Forelimb muscle (tissue), 1 donor: ENCODE results near the gene SLC1A5. TPM values are rescaled to one million over a fixed set of nuclear protein-coding genes. Genes with fewer than 3 reads are reported as not detected.
"Not testable (repeated sequence)": the region's sequence is repeated elsewhere in the genome, so short reads cannot be mapped to it uniquely, and the experiment has no call there.

ENCODE experiments used
- DNase-seq: peaks from one replicate; pipeline ENCODE4 v3.0.0-alpha.2; 2013; ENCODE audit warnings: low read depth
- polyA plus RNA-seq: library from polyadenylated mRNA; unstranded; fragments of 120-200 nt; gene quantifications from one replicate; pipeline ENCODE4 v1.2.1, GENCODE V29; 2013; ENCODE audit not compliant: insufficient read length

SLC1A5 gene
- polyA plus RNA-seq, 1 donor: 20.6 TPM

DNA sequence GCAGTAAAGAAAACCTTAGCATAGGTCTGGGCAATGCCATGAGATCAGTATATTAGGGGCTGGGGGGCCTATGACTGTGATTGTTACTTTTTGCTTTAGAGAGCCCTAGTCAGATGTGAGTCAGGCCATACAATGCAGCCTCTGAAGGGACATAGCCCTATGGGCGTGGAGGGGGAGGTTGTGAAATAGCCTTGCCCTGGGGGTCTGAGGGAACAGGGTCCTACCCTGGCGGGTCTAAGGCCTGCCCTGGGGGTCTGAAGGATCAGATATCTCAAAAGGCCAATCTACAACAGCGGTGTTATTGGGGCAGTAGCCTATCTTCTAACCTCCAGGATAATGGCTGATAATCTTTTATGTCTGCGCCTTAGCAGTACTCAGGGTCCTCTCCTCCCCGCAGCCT, 13.8 kb upstream of the SLC1A5 start:
- DNase-seq: no peak

DNA sequence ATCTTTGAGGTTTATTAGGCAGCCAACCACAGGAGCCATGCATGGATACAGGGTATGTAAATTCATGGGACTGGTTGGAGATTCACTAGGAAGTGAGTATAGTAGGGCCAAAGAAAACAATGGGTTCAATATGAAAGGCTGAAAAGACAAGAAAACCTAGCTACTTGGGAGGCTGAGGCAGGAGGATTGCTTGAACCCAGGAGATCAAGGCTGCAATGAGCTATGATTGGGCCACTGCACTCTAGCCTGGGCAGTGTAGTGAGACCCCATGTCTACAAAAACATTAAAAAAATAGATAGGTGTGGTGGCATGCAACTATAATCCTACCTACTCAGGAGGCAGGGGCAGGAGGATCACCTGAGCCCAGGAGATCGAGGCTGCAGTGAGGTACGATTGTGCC, 10.3 kb upstream of the SLC1A5 start:
- DNase-seq: no peak

DNA sequence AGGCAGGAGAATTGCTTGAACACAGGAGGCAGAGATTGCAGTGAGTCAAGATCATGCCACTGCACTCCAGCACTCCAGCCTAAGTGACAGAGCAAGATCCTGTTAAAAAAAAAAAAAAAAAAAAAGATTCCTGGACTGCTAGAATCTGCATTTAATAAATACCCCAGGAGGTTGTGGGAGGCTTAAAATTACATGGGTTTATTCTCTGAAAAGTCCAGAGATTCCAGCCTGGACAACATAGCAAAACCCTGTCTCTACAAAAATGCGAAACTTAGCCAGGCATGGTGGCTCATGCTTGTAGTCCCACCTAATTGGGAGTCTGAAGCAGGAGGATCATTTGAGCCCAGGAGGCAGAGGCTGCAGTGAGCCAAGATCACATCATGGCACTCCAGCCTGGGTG, 9.5 kb upstream of the SLC1A5 start:
- no peak for DNase-seq

DNA sequence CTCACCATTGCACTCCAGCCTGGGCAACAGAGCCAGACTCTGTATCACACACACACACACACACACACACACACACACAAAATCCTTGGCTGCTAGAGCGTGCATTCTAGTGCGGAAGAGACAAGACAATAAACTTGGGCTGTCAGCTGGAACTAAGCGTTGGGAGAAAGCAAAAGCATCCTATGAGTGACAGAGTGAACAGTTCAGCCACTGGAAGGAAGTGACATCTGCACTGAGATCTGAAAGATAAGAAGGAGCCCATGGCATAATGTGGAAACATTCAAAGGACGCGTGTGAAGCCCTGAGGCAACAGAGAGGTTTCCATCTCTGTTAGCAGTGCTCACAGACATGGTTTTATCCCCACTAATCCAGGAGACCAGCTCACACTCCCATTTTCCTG, 3.5 kb upstream of the SLC1A5 start:
- no peak for DNase-seq

DNA sequence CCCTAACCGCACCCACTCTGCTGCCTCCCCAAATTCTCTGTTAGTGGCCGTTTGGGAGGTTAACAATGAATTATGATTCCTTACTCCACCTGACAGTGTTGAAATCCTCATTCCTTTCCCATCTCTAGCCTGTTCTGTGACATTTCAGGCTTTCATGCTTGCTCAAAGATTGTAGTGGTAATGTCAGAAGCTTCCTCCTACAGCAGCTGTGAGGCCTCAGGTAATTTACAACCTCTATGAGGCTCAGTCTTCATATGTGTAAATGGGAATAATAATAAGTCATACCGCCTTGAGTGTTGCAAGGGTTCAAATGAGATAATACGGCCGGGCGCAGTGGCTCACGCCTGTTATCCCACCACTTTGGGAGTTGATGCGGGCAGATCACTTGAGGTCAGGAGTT, 977 bp upstream of the SLC1A5 start:
- no peak for DNase-seq

DNA sequence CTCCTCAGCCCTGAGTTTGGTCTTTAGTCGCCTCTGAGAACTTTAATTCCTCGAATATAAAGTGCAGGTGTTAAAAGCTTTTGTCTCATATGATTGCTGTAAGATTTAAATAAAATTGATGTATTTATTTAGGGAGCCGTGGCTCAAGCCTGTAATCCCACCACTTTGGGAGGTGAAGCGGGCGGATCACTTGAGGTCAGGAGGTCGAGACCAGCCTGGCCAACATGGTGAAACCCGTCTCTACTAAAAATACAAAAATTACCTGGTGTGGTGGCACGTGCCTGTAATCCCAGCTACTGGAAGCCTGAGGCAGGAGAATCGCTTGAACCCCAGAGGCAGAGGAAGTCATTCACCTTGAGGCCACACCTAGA, 559 bp upstream of the SLC1A5 start:
- DNase-seq: no peak

DNA sequence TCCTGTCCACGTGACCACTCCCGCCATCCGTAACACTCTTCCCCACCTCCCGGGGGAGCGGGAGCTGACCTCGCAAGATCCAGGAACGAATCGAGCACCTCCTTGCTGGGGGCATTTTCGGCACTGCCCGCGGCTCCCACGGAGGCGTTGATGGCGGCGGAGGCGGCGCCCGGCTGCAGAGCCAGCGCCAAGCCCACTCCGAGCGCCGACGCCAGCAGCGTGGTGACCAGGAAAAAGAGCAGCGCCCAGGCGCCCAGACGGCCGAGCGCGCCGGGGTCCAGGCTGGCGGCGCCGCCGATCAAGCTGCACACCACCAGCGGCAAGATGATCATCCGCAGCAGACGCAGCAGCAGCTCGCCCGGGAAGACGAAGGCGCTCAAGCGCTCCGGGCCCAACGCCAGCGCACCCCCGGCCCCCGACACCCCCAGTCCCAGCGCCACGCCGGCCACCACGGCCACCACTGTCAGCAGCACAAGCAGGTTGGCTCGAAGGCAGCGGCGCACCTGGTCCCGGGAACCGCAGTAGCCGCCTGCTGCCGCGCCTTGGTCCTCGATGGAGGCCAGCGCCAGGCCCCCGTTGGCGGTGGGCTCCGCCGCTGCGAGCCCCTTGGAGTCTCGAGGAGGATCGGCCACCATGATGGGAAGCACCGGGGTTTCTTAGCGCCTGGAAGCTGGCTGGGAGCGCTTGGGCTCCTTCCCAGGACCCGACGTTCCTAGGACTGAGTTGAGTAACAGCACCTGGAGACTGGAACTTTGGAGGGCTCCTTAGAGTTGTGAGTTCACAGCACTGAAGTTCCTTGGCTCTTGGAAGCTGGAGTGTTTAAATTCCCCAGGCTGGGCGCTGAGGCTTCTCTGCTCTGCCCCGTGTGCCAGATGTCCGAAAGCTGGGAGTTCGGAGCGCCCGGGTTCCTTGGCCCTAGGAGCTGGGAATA, 798 bp downstream of the SLC1A5 start:
- DNase-seq: no peak

DNA sequence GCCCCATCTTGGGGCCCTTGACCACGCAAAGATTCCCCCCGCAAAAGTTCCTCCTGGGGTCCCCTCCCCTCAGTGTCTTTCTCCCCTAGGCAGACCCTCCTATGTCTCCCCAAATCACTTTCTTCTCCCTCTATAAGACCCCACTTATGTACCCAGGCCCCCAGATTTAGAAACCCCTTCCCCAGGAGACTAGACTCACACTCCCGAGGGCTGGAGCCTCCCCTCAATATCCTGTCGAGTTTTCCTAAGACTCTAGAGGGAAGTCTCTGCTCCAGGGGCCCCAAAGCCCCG, 1.4 kb downstream of the SLC1A5 start:
- no peak for DNase-seq

DNA sequence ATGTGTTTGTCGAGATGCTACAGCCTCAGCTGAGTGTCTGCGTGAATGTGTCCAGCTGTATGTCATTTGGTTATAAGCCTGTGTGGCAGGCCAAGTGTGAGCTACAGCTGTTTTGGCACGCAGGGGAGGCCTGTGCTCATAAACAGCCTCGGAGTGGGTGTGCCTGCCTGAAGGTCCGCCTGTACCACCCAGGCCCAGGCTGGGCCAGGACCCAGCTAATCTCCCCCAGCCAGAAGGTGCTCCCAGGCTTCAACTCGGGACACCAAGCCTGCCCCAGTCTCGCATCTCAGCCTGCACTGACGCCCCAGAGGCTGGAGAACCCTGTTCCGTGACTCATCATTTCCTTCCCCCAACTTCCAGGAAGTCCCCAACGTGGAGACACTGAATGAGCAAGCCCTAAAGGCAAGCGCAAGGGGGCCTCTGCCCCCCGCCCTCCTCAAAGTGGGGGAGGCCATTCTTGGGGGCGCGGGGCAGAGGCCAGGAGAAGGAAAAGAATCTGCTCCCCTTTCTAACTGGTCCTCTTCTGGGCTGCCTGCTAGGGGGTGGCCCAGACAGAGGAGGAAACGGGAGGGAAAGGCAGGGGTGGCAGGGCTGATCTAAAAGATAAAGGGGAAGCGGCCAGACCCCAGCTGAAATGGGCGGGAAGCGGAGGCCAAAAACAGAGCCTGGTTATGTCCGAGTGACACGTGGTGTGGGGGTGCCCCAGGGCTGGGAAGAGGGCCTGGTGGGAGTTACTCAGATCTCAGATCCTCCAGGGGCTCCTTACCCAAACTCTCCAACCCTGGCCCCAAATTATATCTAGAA, 2.0 kb downstream of the SLC1A5 start:
- DNase-seq: peak; percentile 71

DNA sequence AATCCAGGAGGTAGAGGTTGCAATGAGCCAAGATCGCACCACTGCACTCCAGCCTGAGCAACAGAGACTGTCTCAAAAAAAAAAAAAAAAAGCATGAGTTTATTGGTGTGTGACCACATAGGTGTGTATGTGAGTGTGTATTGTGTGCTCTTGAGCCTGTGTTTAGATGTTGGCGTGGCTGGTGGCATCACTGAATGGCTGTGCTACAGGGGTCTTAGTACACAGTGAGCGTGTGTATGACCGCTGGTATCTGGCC, 2.5 kb downstream of the SLC1A5 start:
- DNase-seq: no peak

DNA sequence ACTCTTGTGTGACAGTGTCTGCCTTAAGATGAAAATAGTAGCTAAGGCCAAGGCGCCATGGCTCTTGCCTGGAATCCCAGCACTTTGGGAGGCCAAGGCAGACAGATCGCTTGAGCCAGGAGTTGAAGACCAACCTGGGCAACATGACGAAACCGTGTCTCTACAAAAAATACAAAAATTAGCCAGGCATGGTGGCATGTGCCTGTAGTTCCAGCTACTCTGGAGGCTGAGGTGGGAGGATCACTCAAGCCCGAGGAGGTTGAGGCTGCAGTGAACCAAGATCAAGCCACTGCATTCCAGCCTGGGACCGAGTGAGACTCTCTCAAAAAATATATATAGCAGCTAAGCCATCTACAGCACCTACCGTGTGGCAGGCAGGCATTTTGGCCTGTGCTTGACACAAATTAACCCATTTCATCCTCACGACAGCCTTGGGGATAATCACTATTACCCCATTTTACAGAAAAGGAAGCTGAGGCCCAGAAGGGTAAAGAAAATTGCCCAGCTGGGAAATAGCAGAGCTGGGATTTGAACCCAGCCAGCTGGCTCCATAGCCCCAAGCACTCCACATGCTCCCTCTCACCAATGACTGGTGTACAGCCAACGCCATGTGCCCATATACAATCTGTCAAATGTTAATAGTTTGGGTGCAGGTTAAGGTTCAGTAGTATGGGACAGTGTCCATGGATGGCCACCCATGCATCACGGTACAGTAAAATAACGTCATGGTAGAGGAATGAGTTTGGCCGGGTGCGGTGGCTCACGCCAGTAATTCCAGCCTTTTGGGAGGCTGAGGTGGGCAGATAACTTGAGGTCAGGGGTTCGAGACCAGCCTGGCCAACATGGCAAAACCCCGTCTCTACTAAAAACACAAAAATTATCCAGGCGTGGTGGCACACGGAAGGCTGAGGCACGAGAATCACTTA, 3.1 kb downstream of the SLC1A5 start:
- DNase-seq: no peak

DNA sequence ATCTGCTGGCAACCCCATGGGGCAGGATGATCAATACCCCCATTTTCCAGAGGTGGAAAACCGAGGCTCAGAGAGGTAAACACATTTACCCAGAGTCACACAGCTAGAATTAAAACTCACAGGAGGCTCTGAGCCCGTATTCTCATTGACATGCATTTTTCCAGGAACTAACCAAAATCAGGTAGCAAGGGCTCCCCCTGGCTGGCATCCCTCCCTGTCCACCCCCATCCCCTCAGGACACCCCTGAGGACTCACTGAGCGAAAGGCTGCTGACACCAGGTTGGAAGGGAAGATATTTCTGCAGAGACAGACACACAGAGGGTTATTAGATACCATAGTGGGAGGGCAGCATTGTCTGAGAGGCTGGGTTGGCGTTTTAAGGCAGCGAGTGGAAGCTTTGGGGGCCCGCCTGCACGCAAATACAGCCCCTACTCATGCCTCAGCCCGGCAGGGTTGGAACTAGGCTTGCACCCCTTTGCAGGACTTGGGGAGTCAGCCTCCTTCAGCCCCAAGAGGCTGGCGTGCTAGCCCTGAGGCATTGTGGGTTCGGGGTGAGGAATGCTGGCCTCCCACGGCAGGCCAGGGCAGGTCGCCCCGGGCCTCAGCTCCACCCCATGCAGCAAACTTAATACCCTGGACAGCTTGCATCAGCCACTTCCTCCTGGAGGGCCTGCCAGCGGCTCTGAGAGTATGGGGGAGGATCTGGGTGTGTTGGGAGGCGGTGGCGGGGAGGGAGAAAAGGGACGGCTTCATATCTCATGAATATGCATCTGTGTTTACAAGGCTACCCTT, 3.9 kb downstream of the SLC1A5 start:
- DNase-seq: no peak

DNA sequence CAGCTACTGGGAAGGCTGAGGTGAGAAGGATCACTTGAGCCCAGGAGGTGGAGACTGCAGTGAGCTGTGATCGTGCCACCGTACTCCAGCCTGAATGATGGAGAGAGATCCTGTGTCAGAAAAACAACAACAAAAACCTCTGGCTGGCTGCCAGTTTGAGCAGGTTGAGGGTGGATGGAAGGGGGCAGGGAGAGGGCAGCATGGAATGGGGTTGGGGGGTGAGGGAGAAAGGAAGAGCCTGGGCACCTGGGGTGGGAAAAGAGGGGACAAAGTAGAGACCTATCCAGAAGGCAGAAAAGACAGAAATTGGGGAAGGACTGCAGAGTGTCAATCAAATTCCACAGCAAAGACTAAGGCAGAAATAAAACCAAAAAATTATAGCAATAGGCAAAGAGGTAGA, 4.7 kb downstream of the SLC1A5 start:
- no peak for DNase-seq

DNA sequence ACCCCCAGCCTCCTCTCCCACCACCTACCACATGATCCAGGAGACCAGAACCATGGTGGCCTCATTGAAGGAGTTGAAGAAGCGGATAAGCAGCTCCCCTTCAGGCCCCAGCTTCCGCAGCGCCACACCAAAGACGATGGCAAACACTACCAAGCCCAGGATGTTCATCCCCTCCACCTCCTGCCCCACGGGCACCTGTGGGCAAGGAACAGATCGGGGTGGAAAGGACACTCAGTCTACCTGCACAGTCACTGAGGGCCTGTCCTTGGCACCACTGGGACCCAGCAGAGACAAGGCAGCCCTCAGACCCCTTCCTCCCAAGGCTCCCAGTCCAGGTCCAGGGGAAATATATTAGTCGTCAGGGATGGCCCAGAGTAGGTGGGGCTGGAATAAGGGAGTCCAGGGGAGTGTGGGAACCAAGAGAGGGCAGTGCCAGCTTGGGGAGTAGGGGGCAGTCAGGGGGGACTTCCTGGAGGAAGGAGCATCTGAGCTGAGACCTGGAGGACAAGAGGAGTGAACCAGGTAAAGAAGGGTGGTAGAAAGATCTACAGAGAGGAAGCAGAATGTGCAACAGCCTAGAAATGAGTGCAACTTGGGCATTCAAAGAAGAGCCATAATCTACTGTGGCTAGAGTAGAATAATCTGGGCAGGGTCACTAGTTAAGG, 5.9 kb downstream of the SLC1A5 start:
- no peak for DNase-seq

DNA sequence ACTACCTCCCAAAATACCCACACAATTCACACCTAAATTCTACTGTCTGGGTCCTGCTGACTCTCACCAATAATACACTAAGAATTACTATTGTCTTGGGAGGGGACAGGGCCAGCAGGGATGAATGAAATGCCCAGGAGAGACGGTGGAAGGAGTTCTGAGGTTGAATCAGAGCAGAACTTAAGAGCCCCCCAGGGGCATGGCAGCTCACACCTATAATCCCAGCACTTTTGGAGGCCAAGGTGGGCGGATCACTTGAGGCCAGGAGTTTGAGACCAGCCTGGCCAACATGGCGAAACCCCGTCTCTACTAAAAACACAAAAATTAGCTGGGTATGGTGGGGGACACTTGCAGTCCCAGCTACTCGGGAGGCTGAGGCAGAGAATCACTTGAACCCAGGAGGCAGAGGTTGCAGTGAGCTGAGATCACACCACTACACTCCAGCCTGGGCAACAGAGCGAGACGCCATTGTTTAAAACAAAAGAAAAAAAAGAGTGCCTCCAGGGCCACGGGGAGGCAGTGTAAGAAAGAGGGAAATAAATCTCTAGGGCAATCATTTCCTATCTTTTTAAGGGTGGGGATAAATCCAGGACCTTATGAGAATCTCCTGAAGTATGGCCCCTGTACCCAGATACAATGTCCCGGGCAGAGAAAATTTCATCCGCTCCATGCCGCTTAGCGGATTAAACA, 10.3 kb downstream of the SLC1A5 start:
- not testable (repeated sequence) for DNase-seq

DNA sequence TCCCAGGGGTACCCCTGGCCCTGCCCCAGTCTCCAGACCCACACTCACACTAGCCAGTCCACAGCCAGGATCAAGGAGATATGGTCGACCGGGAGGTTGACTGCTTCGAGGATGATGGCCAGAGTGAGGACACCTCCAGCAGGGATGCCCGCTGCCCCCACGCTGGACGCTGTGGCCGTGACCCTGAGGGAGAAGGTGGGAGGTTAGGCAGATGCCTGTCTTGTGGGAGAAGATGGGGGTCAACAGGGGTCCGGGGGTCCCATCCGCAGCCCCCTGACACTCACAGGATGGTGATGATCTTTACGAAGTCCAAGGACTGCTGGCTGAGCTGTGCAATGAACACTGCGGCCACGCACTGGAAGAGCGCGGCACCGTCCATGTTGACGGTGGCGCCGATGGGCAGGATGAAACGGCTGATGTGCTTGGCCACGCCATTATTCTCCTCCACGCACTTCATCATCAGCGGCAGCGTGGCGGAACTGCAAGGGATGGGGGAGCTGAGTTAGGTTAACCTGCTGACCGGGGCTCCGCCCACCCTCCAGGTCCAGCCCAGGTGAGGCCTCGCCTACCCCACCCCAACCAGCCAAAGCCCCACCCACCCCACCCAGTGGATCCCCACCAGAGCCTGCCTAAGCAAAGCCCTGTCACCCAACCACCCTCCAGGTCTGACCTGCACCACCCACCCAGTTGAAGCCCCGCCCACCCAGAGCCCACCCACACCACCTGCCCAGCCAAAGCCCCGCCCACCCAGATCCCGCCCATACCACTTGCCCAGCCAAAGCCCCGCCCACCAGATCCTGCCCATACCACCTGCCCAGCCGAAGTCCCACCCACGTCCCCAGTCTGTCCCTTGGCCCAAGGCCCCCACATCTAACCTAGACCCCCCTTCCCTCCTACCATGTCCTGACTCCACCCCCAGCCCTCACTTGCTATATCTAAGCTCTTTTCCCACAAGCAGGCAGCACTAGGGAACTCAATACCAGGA, 11.2 kb downstream of the SLC1A5 start:
- no peak for DNase-seq

DNA sequence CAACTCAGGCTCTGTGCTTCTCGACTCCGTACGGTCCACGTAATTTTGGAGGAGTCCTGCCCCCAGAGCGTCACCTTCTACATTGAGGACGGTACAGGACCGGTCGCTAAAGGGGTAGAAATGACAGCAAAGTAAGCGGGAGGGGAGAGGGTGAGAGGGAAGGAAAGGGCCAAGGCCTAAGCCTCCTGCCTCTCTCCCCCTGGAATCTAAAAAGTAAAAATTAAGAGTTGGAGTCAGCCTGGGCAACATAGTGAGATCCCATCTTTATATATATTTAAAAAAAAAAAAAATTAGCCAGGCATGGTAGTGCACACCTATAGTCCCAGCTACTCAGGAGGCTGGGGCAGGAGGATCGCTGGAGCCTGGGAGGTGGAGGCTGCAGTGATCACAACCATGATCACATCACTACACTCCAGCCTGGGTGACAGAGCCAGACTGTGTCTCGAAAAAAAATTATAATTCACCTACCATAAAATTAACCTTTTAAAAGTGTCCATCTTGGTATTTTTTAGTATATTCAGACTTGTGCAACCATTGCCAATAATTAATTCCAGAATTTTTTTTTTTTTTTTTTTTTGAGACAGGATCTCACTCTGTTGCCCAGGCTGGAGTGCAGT, 12.6 kb downstream of the SLC1A5 start:
- DNase-seq: no peak

DNA sequence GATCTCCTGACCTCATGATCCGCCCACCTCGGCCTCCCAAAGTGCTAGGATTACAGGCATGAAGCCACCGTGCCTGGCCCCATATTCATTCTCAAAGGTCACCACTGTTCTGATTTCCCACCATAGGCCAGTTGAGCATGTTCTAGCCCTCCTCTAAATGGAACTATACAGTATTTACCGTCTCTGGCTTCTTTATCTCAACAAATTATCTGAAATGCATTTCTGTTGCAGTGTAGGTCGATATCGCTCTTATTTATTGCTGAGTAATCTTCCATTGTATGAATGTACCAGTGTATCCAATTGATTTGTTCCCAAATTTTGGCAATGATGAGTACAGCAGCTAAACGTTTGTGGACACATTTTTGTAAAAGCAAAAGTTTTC, 15.4 kb downstream of the SLC1A5 start:
- DNase-seq: no peak
